GM19238 (cell line): ENCODE data around the gene RGL2.
"Not testable (repeated sequence)": the region's sequence is repeated elsewhere in the genome, so short reads cannot be mapped to it uniquely, and the experiment has no call there.

Source experiments
- DNase-seq: peaks from one replicate; pipeline ENCODE4 v3.0.0; 2011; ENCODE audit warnings: low spot score; ENCODE audit not compliant: insufficient read length

Gene RGL2, protein sequence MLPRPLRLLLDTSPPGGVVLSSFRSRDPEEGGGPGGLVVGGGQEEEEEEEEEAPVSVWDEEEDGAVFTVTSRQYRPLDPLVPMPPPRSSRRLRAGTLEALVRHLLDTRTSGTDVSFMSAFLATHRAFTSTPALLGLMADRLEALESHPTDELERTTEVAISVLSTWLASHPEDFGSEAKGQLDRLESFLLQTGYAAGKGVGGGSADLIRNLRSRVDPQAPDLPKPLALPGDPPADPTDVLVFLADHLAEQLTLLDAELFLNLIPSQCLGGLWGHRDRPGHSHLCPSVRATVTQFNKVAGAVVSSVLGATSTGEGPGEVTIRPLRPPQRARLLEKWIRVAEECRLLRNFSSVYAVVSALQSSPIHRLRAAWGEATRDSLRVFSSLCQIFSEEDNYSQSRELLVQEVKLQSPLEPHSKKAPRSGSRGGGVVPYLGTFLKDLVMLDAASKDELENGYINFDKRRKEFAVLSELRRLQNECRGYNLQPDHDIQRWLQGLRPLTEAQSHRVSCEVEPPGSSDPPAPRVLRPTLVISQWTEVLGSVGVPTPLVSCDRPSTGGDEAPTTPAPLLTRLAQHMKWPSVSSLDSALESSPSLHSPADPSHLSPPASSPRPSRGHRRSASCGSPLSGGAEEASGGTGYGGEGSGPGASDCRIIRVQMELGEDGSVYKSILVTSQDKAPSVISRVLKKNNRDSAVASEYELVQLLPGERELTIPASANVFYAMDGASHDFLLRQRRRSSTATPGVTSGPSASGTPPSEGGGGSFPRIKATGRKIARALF

DNA sequence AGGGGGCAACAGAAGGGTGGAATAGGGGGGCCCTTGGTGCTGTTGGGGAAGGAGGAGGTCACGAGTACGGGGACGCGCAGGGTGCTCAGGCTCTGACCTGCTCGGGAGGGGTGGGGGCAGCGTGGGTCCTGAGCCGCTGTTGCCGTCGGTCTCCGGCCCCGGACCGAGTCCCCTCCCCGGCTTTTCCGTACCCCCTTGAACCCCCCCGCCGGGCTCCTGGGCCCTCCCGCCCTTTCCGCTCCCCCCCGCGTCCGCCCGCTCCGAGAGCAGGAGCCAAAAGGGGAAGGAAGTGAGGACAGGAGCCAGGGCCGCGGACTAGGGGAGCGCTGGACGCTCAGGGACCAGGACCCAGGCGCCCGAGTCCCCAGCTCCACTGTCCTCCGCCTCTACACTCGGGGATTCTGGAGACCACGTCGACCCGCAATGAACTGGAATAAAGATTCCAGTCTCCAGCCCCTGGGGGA is at the start of gene RGL2:
Gene RGL2 (minus strand): TSS at position 170 of the 464 bp plus-strand sequence. CDS start 332 bp downstream, outside the sequence.
- no peak for DNase-seq

DNA sequence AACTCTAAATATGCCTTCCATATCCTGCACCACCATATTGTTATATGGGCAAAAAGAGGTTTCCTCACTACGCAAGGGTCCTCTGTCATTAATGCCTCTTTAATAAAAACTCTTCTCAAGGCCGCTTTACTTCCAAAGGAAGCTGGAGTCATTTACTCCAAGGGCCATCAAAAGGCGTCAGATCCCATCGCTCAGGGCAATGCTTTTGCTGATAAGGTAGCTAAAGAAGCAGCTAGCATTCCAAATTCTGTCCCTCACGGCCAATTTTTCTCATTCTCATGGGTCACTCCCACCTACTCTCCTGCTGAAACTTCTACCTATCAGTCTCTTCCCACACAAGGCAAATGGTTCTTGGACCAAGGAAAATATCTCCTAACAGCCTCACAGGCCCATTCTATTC is 49.1 kb upstream of the RGL2 start:
- no peak for DNase-seq

DNA sequence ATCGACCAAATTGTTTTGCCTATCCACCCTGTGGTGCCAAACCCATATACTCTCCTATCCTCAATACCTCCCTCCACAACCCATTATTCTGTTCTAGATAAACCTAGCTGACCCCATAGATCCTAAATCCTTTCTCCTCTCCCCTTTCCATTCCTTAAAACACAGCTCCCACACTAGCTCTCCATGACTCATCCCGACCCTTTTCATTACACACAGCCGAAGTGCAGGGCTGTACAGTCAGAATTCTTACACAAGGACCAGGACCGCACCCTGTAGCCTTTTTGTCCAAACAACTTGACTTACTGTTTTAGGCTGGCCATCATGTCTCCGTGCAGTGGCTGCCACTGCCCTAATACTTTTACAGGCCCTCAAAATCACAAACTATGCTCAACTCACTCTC is 48.2 kb upstream of the RGL2 start:
- DNase-seq, result not testable (repeated sequence)

DNA sequence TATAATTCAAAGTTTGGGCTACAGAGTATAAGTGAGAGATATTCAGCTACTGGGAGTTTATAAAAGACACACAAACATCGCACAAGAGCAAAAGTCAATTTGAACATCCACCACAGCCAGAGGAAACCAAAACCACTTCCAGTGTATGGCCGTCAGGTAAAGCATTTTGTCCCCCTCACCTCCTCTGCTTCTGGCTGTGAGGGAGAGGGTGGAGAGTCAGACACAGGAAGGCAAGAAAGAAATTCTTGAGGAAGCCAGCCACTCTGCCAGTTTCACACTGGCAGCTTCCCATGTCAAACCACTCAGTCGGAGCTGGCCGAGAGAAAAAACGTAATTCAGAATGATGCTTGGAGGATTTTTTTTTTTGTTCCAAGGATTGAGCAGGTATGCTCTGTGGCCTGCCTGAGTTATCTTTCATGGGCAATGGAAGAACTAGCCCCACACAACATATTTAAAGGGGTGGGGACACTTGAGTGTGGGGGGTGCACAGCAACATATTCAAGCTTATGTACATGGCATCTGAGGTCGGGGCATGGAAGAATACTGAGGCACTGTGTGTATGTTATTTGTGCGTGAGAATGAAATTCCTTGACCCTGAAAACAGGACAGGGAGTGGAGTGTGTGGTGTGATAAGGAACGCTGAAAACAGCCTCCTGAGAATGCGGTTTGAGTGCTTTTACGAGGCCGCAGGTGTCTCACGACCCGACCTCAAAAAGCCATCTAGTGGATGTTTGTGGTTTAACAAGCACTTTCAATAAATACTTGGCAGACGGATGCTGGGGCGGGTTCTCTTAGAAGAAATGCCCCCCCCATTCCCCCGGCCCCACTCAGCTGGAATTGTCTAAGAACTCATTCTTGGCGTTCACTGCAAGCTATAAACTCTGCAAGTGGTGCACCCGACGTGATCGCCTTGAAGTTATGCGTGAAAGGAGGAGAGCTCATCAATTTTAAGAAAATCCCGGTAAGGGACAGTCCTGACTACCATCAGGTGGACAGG is 46.3 kb upstream of the RGL2 start:
- DNase-seq, result peak; percentile 63

DNA sequence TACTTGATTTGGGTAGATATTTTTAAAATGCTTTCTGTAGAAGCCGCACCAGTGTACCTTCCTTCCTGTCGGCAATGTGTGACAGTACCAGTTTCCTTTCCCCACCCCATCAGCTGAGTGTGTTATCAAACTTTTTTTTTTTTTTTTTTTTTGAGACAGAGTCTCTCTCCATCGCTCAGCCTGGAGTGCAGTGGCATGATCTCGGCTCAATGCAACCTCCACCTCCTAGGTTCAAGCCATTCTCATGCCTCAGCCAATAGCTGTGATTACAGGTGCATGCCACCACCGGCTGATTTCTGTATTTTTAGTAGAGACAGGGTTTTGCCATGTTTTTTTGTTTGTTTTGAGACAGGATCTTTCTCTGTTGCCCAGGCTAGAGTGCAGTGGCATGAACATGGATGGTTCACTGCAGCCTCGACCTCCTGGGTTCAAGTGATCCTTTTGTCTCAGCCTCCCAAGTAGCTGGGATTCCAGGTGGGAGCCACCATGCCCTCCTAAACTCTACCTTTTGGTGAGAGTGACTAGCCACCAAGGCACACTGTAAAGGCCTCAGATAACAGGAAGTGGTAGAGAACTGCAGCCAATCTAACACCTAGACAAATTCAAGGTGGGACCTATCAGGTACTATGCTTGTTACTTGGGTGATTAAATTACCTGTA is 45.3 kb upstream of the RGL2 start:
- DNase-seq, result no peak

GRCh38 chr6:33343606-33343952 is 44.8 kb upstream of the RGL2 start:
- DNase-seq, result not testable (repeated sequence)

- no peak for DNase-seq
Measured at GRCh38 chr6:33339193-33339592, 40.5 kb upstream of the RGL2 start.

GRCh38 chr6:33336495-33336894 is 37.8 kb upstream of the RGL2 start:
- DNase-seq, result no peak

DNA sequence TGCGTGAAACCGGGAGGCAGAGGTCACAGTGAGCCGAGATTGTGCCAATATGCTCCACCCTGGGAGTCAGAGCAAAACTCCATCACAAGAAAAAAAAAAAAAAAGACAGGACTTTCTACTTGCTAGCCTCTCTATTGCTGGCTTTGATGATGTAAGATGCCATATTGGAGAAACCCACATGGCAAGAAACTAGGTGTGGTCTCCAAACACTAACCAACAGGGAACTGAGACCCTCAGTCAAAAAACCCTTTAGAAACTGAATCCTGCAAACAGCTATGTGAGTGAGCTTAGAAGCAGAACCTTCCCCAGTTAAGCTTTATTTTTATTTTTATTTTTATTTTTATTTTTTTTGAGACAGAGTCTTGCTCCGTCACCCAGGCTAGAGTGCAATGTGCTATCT is 37.2 kb upstream of the RGL2 start:
- DNase-seq, result no peak

DNA sequence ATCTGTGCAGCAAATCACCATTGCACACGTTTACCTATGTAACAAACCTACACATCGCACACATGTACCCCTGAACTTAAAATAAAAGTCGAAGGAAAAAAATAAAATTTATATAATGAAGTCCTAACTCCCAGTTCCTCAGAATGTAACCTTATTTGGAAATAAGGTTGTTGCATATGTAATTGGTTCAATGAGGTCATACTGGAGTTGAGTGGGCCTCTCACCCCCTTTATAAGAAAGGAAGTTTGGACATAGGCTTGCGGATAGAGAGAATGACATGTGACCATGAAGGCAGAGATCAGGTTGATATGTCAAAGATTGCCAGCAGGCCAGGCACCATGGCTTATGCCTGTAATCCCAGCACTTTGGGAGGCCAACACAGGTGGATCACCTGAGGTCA is 34.9 kb upstream of the RGL2 start:
- DNase-seq, result no peak

DNA sequence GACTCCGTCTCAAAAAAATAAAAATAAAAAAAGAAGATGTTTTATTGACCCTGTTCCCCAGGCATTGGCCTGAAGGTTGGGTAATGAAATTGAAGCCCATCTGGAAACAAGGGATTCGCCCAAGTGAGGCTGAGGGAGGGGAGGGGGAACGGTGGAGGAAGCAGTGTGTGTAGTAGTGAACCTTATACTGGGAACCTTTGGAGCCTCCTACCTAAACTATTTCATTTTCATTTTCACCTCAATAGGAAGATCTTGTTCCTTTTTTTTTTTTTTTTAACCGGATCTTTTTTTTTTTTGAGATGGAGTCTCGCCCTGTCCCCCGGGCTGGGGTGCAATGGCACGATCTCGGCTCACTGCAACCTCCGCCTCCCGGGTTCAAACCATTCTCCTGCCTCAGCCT is 32.0 kb upstream of the RGL2 start:
- DNase-seq, result no peak

DNA sequence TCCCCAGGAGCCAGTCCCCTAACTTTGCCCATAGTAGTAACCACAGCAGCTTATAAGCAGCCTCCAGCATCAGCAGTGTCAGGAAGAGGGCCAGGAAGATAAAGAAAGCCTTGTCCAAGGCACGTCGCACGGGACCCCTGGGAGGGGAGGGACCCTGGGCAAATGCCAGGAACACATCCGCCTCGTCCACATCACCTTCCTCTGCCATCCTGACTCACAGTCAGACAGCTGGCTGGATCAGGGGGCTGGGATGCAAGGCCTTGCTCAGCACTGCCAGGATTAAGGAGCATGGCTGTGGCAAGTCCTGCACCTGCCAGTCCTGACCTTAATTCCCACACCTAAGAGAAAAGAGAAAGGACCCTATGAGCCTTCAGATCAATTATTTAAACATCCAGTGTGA is 30.3 kb upstream of the RGL2 start:
- no peak for DNase-seq

DNA sequence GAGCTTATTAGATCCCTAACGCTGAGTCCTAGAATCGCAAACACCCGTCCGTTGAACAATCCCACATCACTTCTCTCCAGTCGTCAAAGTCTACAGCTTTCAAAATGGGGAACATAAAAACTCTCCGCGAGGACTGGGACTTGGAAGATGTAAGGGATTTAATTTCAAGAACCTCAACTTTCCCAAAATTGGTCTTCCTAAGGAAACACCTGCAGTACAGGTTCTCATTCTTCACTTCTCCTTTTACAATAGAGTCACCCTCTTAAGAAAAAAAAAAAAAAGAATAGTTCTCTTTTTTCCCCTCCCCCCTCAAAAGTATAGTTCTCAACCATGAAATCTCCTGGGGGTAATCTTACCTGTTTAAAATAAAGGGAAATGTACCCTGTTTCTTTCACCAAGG is 25.4 kb upstream of the RGL2 start:
- no peak for DNase-seq

DNA sequence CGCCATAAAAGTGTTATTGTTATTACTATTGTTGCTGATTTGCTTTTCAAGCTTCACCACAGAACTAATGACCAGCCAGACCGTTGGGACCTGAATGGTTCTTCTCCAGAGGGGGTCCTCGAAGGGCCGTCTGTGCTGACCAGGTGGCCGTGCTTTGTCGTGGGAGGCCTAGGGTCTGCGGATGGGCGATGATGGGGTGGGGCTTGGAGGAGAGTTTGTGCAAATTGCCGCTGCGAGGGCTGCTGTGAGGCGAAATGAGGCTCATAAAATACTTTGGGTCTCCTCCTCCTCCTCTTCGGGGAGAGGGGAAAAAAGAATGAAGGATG is 24.8 kb upstream of the RGL2 start:
- no peak for DNase-seq

- DNase-seq, result no peak
Measured at GRCh38 chr6:33321227-33321626, 22.5 kb upstream of the RGL2 start.

DNA sequence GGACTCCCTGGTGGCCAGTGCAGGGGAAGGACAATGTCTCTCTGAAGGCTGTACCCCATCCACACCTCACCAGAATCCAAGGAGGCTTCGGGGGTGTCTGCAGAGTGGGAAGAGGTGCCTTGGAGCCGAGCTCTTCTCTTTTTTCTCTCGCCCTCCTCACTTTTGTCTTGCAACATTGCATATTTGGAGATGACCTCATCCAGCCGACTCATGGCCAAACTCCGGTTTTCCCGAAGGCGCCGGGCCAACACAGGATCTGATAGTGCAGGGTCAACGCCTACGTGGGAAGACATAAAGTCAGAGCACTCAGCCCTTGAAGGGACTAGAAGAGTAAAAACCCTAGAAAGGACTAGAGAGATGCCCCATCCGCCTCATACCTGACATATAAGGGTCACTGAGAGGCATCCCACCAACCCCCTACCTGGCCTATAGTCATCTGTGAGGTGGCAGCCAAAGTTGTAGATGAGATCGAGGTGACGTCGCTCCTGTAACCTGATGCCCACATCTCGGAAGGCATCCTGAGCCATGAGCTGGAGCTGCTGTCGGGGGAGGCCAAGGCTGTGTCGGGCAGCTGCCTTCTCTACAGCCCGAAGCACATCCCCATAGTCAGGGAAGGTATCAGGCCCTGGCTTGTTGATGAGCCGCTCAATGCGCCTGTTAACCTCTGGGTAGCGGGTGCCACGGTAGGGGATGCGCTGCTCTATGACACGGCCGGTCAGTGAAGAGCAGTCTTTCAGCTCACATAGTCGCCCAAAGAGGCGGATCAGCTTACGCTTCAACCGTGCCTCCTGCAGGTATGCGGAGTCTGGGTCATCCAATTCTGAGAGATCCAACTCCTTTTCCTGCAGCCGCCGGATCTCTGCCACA is 21.8 kb upstream of the RGL2 start:
- DNase-seq, result no peak

GRCh38 chr6:33319939-33320314 is 21.2 kb upstream of the RGL2 start:
- no peak for DNase-seq

GRCh38 chr6:33318426-33319073 is 19.8 kb upstream of the RGL2 start:
- DNase-seq, result no peak

DNA sequence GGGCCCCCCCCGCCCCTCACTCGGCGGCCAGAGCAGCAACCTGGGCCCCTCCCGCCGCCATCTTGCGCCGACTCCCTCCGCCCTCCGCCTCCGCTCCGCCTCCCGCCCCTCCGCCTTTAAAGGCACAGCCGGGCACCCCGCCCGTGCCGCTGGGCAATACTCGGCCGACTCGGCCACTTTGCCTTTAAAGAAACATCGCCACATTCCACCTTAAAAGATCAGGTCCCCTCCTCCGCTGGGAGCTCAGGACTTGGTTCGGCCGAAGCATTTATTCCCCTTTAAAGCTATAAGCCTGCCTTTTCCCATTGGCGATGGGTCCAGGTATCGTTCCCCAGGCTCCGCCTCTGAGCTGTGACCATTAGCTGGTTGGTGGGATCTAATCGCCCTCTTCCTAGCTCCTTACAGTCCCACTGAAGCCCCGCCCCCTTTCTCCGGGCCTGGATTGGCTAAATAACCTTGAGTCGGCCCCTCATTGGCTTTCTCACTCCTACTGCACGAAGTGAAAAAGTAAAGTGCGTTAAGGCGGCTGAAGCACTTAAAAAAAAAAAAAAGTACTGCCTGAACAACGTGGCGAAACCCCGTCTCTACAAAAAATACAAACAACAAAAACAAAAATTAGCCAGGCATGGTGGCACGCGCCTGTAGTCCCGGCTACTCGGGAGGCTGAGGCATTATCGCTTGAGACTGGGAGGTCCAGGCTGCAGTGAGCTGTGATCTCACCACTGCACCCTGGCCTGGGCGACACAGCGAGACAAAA is 19.1 kb upstream of the RGL2 start, which contains the start of gene ZBTB22:
Gene ZBTB22 (minus strand): TSS at position 76 of the 757 bp plus-strand sequence. CDS start 828 bp downstream, outside the sequence.
- DNase-seq, result peak; percentile 75
